Neural progenitor cell (in vitro differentiated cells): ENCODE results near the gene MRPL45. TPM values are rescaled to one million over a fixed set of nuclear protein-coding genes. Genes with fewer than 3 reads are reported as not detected.

Source experiments
- DNase-seq: peaks from one replicate; pipeline ENCODE4 v3.0.0-alpha.2; 2016; ENCODE audit warnings: low spot score
- H2AFZ ChIP-seq: fragments of 200-600 bp; sonication (generic); replicated peaks from 2 replicates; pipeline ENCODE4 v1.6.1; 2016; ENCODE audit warnings: antibody characterized with exemption
- H3F3A ChIP-seq: fragments of 200-600 bp; sonication (generic); 2 replicates; pipeline ENCODE4 v1.6.1; 2016; ENCODE audit warnings: antibody characterized with exemption, low read depth
- H3K27ac ChIP-seq: fragments of 200-600 bp; sonication (generic); 2 replicates; pipeline ENCODE4 v1.5.1; 2016; ENCODE audit warnings: mild to moderate bottlenecking
- H3K27me3 ChIP-seq: fragments of 200-600 bp; sonication (generic); 2 replicates; pipeline ENCODE4 v1.6.1; 2016; ENCODE audit warnings: mild to moderate bottlenecking, moderate library complexity
- H3K36me3 ChIP-seq: fragments of 200-600 bp; sonication (generic); 2 replicates; pipeline ENCODE4 v1.5.1; 2016
- H3K4me1 ChIP-seq: fragments of 200-600 bp; sonication (generic); 2 replicates; pipeline ENCODE4 v1.6.1; 2016; ENCODE audit warnings: mixed run types
- H3K4me2 ChIP-seq: fragments of 200-600 bp; sonication (generic); 2 replicates; pipeline ENCODE4 v1.6.1; 2016
- H3K4me3 ChIP-seq: fragments of 200-600 bp; sonication (generic); 2 replicates; pipeline ENCODE4 v1.5.1; 2016
- H3K79me2 ChIP-seq: fragments of 200-600 bp; sonication (generic); 2 replicates; pipeline ENCODE4 v1.6.1; 2016; ENCODE audit warnings: low read depth
- H3K9ac ChIP-seq: fragments of 200-600 bp; sonication (generic); 2 replicates; pipeline ENCODE4 v1.6.1; 2016
- H3K9me3 ChIP-seq: fragments of 200-600 bp; sonication (generic); 2 replicates; pipeline ENCODE4 v1.5.1; 2016; ENCODE audit warnings: low read depth
- H4K20me1 ChIP-seq: fragments of 200-600 bp; sonication (generic); 2 replicates; pipeline ENCODE4 v1.6.1; 2016; ENCODE audit warnings: low read depth
- H3K27ac Mint-ChIP-seq: 3 replicates; pipeline ENCODE4 v1.8.0; 2021; ENCODE audit warnings: mixed read lengths
- H3K27me3 Mint-ChIP-seq: 2 replicates; pipeline ENCODE4 v1.8.0; 2022; ENCODE audit warnings: low read depth, mild to moderate bottlenecking, inconsistent platforms, moderate library complexity, mixed read lengths; ENCODE audit not compliant: insufficient read depth
- H3K36me3 Mint-ChIP-seq: 3 replicates; pipeline ENCODE4 v1.8.0; 2021; ENCODE audit warnings: mixed read lengths
- H3K4me1 Mint-ChIP-seq: 3 replicates; pipeline ENCODE4 v1.8.0; 2021; ENCODE audit warnings: mixed read lengths
- H3K4me3 Mint-ChIP-seq: 3 replicates; pipeline ENCODE4 v1.8.0; 2021; ENCODE audit warnings: mild to moderate bottlenecking, moderate library complexity, mixed read lengths
- H3K9me3 Mint-ChIP-seq: 3 replicates; pipeline ENCODE4 v1.8.0; 2020; ENCODE audit warnings: mixed read lengths
- EZH2 ChIP-seq: fragments of 200-600 bp; sonication (generic); IDR thresholded peaks from 2 replicates; pipeline ENCODE4 v1.6.1; 2017; ENCODE audit warnings: antibody characterized with exemption, mild to moderate bottlenecking, moderate library complexity
- EZH2phosphoT487 ChIP-seq: fragments of 200-600 bp; sonication (generic); IDR thresholded peaks from 2 replicates; pipeline ENCODE4 v1.6.1; 2017; ENCODE audit warnings: antibody characterized with exemption
- total RNA-seq: library from RNA; depleted of rRNA; stranded (reverse); fragments of >200 nt; gene quantifications from 2 replicates; pipeline ENCODE4 v1.2.3, GENCODE V29; 2015; ENCODE audit warnings: low replicate concordance
- TF ChIP-seq, protein P1 (sequence below): fragments of 200-600 bp; sonication (generic); IDR thresholded peaks from 2 replicates; pipeline ENCODE4 v1.5.1; 2017; ENCODE audit warnings: antibody characterized with exemption, mild to moderate bottlenecking

MRPL45 gene
- total RNA-seq, 1 donor from 2014 or later = 68.3 TPM

DNA sequence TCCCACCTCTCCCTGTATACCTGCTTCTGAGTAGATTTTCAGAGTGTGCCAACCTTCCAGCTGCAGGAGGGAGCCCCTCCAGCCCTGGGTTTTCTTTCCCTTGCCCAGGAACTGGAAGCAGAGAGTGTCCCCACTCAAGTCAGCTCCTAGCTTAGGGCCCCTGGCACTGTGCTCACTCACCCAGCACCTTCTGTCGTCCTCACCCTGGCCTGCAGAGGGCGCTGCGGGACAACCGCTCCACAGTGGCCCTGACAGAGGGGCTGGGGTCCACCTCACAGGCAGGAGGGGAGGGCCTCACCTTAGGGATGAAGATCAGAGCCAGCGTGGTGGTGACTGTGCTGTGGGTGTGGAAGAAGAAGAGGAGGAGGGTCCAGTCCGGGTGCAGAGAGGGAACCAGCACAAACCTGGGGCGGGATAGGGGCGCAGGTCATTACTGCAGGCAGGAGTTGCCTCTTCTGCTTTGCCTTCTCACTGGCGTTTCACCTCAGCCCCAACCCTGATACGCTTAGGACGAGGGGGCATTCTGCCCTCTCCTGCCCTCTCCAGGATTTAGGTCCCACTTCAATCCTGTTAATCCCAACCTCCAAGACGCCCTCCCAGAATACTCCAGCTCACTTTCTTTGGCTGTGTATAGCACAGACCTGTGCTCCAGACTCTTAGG is 36.8 kb downstream of the MRPL45 start:
- H3K4me1 ChIP-seq = peaks cover 6% of the 10 kb centered on the region
- no peaks in the 10 kb centered on the region for H3K9me3 Mint-ChIP-seq
- peaks cover 8% of the 10 kb centered on the region for H3K27me3 Mint-ChIP-seq
- H3K4me3 ChIP-seq = no peak overlapping the region
- H3K27me3 ChIP-seq = no peaks in the 10 kb centered on the region
- H3K9me3 ChIP-seq = no peaks in the 10 kb centered on the region
- H3K36me3 ChIP-seq = no peaks in the 10 kb centered on the region
- no peak overlapping the region for H3K4me2 ChIP-seq
- H3K36me3 Mint-ChIP-seq = no peaks in the 10 kb centered on the region
- TF ChIP-seq EZH2phosphoT487 (no peak), EZH2 (no peak)
- TF ChIP-seq, protein P1, sequence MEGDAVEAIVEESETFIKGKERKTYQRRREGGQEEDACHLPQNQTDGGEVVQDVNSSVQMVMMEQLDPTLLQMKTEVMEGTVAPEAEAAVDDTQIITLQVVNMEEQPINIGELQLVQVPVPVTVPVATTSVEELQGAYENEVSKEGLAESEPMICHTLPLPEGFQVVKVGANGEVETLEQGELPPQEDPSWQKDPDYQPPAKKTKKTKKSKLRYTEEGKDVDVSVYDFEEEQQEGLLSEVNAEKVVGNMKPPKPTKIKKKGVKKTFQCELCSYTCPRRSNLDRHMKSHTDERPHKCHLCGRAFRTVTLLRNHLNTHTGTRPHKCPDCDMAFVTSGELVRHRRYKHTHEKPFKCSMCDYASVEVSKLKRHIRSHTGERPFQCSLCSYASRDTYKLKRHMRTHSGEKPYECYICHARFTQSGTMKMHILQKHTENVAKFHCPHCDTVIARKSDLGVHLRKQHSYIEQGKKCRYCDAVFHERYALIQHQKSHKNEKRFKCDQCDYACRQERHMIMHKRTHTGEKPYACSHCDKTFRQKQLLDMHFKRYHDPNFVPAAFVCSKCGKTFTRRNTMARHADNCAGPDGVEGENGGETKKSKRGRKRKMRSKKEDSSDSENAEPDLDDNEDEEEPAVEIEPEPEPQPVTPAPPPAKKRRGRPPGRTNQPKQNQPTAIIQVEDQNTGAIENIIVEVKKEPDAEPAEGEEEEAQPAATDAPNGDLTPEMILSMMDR = no peak
- peaks cover 7% of the 10 kb centered on the region for H3K4me1 Mint-ChIP-seq
- peak; percentile 83 for DNase-seq
- H3K4me3 Mint-ChIP-seq = no peak overlapping the region
- no peak overlapping the region for H3K27ac ChIP-seq
- no peak overlapping the region for H2AFZ ChIP-seq
- no peak overlapping the region for H3K9ac ChIP-seq
- H3K79me2 ChIP-seq = no peaks in the 10 kb centered on the region
- H3F3A ChIP-seq = no peaks in the 10 kb centered on the region
- H3K27ac Mint-ChIP-seq = peak overlapping the region; percentile 93
- H4K20me1 ChIP-seq = no peaks in the 10 kb centered on the region

DNA sequence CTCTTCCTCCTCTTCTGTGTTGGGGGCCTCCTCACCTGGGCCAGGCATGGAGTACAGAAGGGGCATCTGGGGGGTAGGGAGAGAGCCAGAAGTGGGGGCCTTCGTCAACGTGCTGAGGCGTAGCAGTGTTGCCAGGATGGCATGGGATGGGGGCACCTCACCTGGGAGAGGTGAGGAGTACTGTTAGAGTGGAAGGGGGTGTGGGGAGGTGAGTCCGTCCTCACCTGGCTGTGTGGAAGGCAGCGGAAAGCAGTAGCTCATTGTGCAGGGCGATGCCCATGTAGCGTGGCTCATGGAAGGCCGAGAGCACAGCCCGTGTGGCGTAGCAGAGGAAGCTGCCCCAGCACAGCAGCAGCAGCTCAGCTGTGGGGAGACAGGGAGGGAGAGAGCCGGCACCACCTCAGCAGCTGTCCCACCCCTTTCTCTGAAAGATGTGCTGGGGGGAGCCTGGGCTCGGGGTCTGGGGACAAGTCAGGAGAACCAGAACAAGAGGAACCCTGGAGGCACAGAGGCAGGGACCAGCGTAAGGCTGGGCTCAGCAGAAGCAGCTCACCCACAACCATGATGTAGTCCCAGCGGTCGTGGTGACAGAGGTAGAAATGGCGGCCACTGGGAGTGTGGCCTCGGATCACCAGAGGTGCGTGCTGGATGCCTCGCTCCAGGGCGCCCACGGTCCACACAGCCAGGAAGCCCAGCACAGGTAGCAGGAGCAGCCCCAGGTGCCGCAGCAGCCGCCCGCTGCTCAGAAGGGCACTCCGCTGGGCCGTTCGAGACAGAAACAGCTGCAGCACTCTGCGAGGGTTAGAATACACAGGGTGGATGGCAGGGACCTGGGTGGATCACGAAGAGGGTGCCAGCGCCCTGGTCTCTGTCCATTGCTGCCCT is 37.8 kb downstream of the MRPL45 start:
- Histone ChIP-seq H3K36me3 (no peaks in the 10 kb centered on the region), H3K4me1 (peaks cover 5% of the 10 kb centered on the region), H4K20me1 (no peaks in the 10 kb centered on the region), H3K4me3 (no peak overlapping the region), H3F3A (no peaks in the 10 kb centered on the region), H2AFZ (no peak overlapping the region), H3K9me3 (no peaks in the 10 kb centered on the region), H3K4me2 (no peak overlapping the region), H3K27ac (no peak overlapping the region), H3K79me2 (no peaks in the 10 kb centered on the region), H3K27me3 (no peaks in the 10 kb centered on the region), H3K9ac (no peak overlapping the region)
- H3K4me1 Mint-ChIP-seq = peaks cover 6% of the 10 kb centered on the region
- H3K9me3 Mint-ChIP-seq = no peaks in the 10 kb centered on the region
- TF ChIP-seq, protein P1 = no peak
- TF ChIP-seq EZH2phosphoT487 = no peak
- TF ChIP-seq EZH2 = no peak
- no peaks in the 10 kb centered on the region for H3K36me3 Mint-ChIP-seq
- H3K27me3 Mint-ChIP-seq = peaks cover 8% of the 10 kb centered on the region
- no peak overlapping the region for H3K27ac Mint-ChIP-seq
- H3K4me3 Mint-ChIP-seq = no peak overlapping the region
- no peak for DNase-seq

DNA sequence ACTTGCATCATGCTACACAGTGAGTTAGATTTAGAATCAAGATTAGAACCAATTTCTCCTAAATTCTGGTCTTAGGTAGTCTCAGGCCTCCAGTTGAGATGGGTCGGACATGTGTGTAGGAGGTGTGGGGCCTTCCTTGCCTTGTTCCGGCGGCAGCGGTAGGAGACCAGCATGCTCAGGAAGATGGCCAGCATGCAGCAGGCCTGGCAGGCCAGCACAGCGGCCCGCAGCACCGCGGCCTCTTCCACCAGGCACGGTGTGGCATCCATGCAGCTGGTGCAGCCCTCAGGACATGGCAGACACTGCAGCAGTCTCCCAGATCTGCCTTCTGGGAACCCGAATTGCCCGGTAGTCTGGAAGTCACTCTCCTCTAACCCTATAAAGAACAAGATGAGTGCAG is 39.9 kb downstream of the MRPL45 start:
- TF ChIP-seq, protein P1 = no peak
- TF ChIP-seq EZH2 = no peak
- no peak for TF ChIP-seq EZH2phosphoT487
- Mint-ChIP-seq H3K27ac (no peak overlapping the region), H3K36me3 (no peaks in the 10 kb centered on the region), H3K4me3 (no peak overlapping the region), H3K4me1 (peaks cover 8% of the 10 kb centered on the region), H3K27me3 (peaks cover 8% of the 10 kb centered on the region), H3K9me3 (no peaks in the 10 kb centered on the region)
- no peaks in the 10 kb centered on the region for H3K9me3 ChIP-seq
- no peaks in the 10 kb centered on the region for H3K79me2 ChIP-seq
- no peak overlapping the region for H2AFZ ChIP-seq
- no peak overlapping the region for H3K4me3 ChIP-seq
- H3F3A ChIP-seq = peaks cover 10% of the 10 kb centered on the region
- no peak overlapping the region for H3K27ac ChIP-seq
- no peaks in the 10 kb centered on the region for H4K20me1 ChIP-seq
- H3K9ac ChIP-seq = no peak overlapping the region
- DNase-seq = no peak
- H3K4me1 ChIP-seq = peaks cover 7% of the 10 kb centered on the region
- no peak overlapping the region for H3K4me2 ChIP-seq
- H3K27me3 ChIP-seq = no peaks in the 10 kb centered on the region
- no peaks in the 10 kb centered on the region for H3K36me3 ChIP-seq
